ENCODE results near the gene FLT3LG. TPM values are rescaled to one million over a fixed set of nuclear protein-coding genes. Genes with fewer than 3 reads are reported as not detected.

FLT3LG gene
- total and polyA plus RNA-seq, 9 of the 15 experiments (the other 6 are each of a cell fraction or from before 2014, with no cell fraction given), result 0.31 to 6.4 (median 1.1) TPM

DNA sequence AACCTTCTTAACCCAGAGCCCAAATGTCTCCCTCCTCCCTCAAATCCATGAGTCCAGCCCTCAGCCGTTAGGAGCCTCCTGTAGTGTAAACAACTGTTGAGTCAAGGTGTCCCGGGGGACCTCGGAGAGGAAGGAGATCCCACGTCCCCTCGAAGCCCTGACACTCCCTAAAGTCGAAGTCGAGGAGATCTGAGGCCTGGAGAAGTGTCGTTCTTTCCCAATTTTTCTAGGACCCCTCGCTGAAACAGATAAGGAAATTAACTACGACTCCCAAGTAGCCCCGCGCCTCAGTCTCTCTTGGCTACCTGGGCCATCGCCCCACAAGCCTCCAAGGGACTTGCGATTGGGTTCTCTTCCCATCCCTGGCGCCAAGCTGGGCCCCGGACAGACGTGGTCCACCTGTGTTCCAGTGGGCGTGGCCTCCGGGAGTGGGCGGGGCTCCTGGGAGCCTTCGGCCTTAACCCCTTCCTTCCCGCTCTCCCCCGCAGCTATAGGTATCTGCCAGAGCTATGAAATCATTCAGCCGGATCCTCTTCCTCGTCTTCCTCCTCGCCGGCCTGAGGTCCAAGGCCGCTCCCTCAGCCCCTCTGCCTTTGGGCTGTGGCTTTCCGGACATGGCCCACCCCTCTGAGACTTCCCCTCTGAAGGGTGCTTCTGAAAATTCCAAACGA, 48.0 kb upstream of the FLT3LG start (continued):
- peak; percentile 56 for TF ChIP-seq NEUROD1 (IDR thresholded peaks at IDR 0.05; ENCODE audit: borderline replicate concordance, low read depth, low read length, partially characterized antibody)
- TF ChIP-seq ZNF263 (CRISPR knock-in tag; IDR thresholded peaks at IDR 0.05; ENCODE audit: borderline replicate concordance), result peak; percentile 94
- no peak for TF ChIP-seq ZNF695 (CRISPR knock-in tag; IDR thresholded peaks at IDR 0.05)
- TF ChIP-seq IRF2 (CRISPR knock-in tag; IDR thresholded peaks at IDR 0.05), result no peak
- TF ChIP-seq MECOM (CRISPR knock-in tag; IDR thresholded peaks at IDR 0.05), result no peak
- TF ChIP-seq, protein P1, sequence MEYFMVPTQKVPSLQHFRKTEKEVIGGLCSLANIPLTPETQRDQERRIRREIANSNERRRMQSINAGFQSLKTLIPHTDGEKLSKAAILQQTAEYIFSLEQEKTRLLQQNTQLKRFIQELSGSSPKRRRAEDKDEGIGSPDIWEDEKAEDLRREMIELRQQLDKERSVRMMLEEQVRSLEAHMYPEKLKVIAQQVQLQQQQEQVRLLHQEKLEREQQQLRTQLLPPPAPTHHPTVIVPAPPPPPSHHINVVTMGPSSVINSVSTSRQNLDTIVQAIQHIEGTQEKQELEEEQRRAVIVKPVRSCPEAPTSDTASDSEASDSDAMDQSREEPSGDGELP (CRISPR knock-in tag; IDR thresholded peaks at IDR 0.05; ENCODE audit: borderline replicate concordance), result peak; percentile 53; the same call in 1 of the 2 replicates
- TF ChIP-seq RUNX1 (IDR thresholded peaks at IDR 0.05; ENCODE audit: low read depth), result no peak

GRCh38 chr19:49427339-49427738, 46.7 kb upstream of the FLT3LG start:
- WGBS (ENCODE audit: insufficient coverage, low coverage, missing lambda C conversion rate), result 77% methylated on average over 5 of the region's 12 CpGs
- BruUV-seq (replicated peaks), result no TSS peak
- ATAC-seq (no peak), FAIRE-seq (no peak), DNase-seq (ENCODE audit: extremely low read depth in 1 of 4, low spot score in 3 of 4) (no peak)
- Histone ChIP-seq H3K4me2 (ENCODE audit: insufficient read depth, low read length) (no peak overlapping the region), H4K20me1 (replicated peaks; ENCODE audit: control insufficient read depth, insufficient read depth, low read length) (no peaks in the 10 kb centered on the region), H3K9me1 (ENCODE audit: control insufficient read depth, insufficient read depth, low read length) (no peaks in the 10 kb centered on the region), H3K36me3 (ENCODE audit: control insufficient read depth, insufficient read depth, low read length) (no peaks in the 10 kb centered on the region; the same call in 2 of the 3 replicates), H3K79me2 (ENCODE audit: control insufficient read depth, insufficient read depth, low read length) (peaks cover 9% of the 10 kb centered on the region), H3K4me3 (no peak overlapping the region), H3K4me1 (replicated peaks in 1 of 2; ENCODE audit: control insufficient read depth in 2 of 2, insufficient read depth in 2 of 2, low read length in 2 of 2) (peaks cover 49 to 83% of the 10 kb centered on the region in 2 experiments), H3K9me3 (replicated peaks; ENCODE audit: control insufficient read depth, insufficient read depth, low read depth, low read length) (no peaks in the 10 kb centered on the region), H2AFZ (ENCODE audit: low read depth, low read length) (no peak overlapping the region), H3K9ac (ENCODE audit: insufficient read depth in 1 of 2, low read depth in 2 of 2, low read length in 2 of 2) (no peak overlapping the region), H3K27ac (ENCODE audit: extremely low read depth, low read depth, low read length) (no peak overlapping the region), H3K27me3 (ENCODE audit: control insufficient read depth in 2 of 2, insufficient read depth in 2 of 2, low read length in 2 of 2) (no peaks in the 10 kb centered on the region)
- ChIA-PET POLR2A (interaction anchor here (1.4 to 1.7 kb wide), 2 partner anchors 10 to 12 kb away, joined by 3 to 4 read pairs; no protein-coding TSS in a partner anchor), CTCF (ENCODE audit: low intra/inter-chr PET ratio) (no interaction called here)
- intact Hi-C loops (cut with micrococcal nuclease), result no loop called here
- in situ Hi-C loops (cut with MboI), result no loop called here
- TF ChIP-seq RBM22 (IDR thresholded peaks at IDR 0.05; ENCODE audit: low read depth, low read length, poor library complexity, severe bottlenecking) (no peak), ELF1 (tag; IDR thresholded peaks at IDR 0.05) (no peak), ATF7 (IDR thresholded peaks at IDR 0.05) (no peak)
